HCT116 (cell line): Measurements from ENCODE around the gene CLEC14A.

Source experiments
- CTCF ChIP-seq, 3 experiments: fragments of 200-600 bp in 1 of 3; sonication (generic) in 1 of 3; IDR thresholded peaks in 2 of 3; conservative IDR thresholded peaks in 1 of 3; 2 replicates each; pipeline ENCODE4 v1.5.1; 2012 to 2017; ENCODE audit warnings: low read depth in 2 of 3, low read length in 2 of 3, antibody characterized with exemption in 1 of 3, borderline replicate concordance in 1 of 3, control low read depth in 1 of 3, mild to moderate bottlenecking in 1 of 3, mixed read lengths in 1 of 3, mixed run types in 1 of 3, moderate library complexity in 1 of 3; ENCODE audit not compliant: insufficient read depth in 1 of 3
- EGR1 ChIP-seq: IDR thresholded peaks from 2 replicates; pipeline ENCODE4 v1.6.1; 2012; ENCODE audit warnings: low read depth
- EZH2 ChIP-seq: fragments of 200-600 bp; sonication (generic); IDR thresholded peaks from 2 replicates; pipeline ENCODE4 v1.6.1; 2017; ENCODE audit warnings: antibody characterized with exemption, mixed run types
- EZH2phosphoT487 ChIP-seq: fragments of 200-600 bp; IDR thresholded peaks from 2 replicates; pipeline ENCODE4 v1.6.1; 2018; ENCODE audit warnings: antibody characterized with exemption, borderline replicate concordance
- FOSL1 ChIP-seq: IDR thresholded peaks from 2 replicates; pipeline ENCODE4 v1.6.1; 2012; ENCODE audit warnings: low read depth
- MAX ChIP-seq: IDR thresholded peaks from 2 replicates; pipeline ENCODE4 v1.6.1; 2012
- POLR2A ChIP-seq: IDR thresholded peaks from 2 replicates; pipeline ENCODE4 v1.7.0; 2011; ENCODE audit warnings: borderline replicate concordance; ENCODE audit not compliant: insufficient read depth, insufficient read length; ENCODE audit errors: extremely low read depth
- RAD21 ChIP-seq: IDR thresholded peaks from 2 replicates; pipeline ENCODE4 v1.6.1; 2012; ENCODE audit warnings: low read depth, mild to moderate bottlenecking
- SIN3A ChIP-seq: IDR thresholded peaks from 2 replicates; pipeline ENCODE4 v1.6.1; 2012; ENCODE audit warnings: low read depth
- SRF ChIP-seq: IDR thresholded peaks from 2 replicates; pipeline ENCODE4 v1.6.1; 2012; ENCODE audit warnings: low read depth
- TCF7L2 ChIP-seq: IDR thresholded peaks from 2 replicates; pipeline ENCODE4 v1.7.0; 2011; ENCODE audit warnings: borderline replicate concordance, inconsistent platforms; ENCODE audit not compliant: insufficient read depth, insufficient read length; ENCODE audit errors: extremely low read depth
- YY1 ChIP-seq: IDR thresholded peaks from 2 replicates; pipeline ENCODE4 v1.6.1; 2011; ENCODE audit warnings: low read length, low read depth, moderate library complexity, mild to moderate bottlenecking; ENCODE audit not compliant: insufficient replicate concordance; ENCODE audit errors: extremely low read depth

GRCh38 chr14:38248321-38249028, 7.4 kb downstream of the CLEC14A start:
- TF ChIP-seq CTCF (IDR thresholded peaks at IDR 0.05 in 2 of 3, conservative IDR thresholded peaks at IDR 0.05 in 1 of 3; ENCODE audit: borderline replicate concordance in 1 of 3, insufficient read depth in 1 of 3, low read depth in 2 of 3, low read length in 2 of 3) (peak in 2 of 3 experiments; percentile 10 to 15; a peak in 1 of 6 replicates), SIN3A (no peak), EGR1 (no peak), POLR2A (no peak), RAD21 (no peak), SRF (no peak), MAX (no peak), TCF7L2 (no peak), FOSL1 (no peak), EZH2 (no peak), YY1 (no peak), EZH2phosphoT487 (no peak)
